GM08714 (cell line): Measurements from ENCODE around the gene CCDC102B.
"Not testable (repeated sequence)": the region's sequence is repeated elsewhere in the genome, so short reads cannot be mapped to it uniquely, and the experiment has no call there.

Experiments
- H3K4me3 ChIP-seq: fragments of 200-500 bp; sonication (Bioruptor generic); 2 replicates; pipeline ENCODE4 v1.5.1; 2014; ENCODE audit warnings: mild to moderate bottlenecking, low read length, inconsistent platforms
- ZNF274 ChIP-seq: IDR thresholded peaks from 2 replicates; pipeline ENCODE4 v1.6.1; 2012; ENCODE audit warnings: mild to moderate bottlenecking, low read depth, low read length

Gene CCDC102B

GRCh38 chr18:68797871-68798270, at the start of gene CCDC102B:
TSS of gene CCDC102B (plus strand) at chr18:68798080. CDS start at chr18:68836764, 38,684 bp downstream.
- no peak for TF ChIP-seq ZNF274

GRCh38 chr18:68757126-68757525, 40.8 kb upstream of the CCDC102B start:
- TF ChIP-seq ZNF274, result no peak
- no peak overlapping the region for H3K4me3 ChIP-seq

More at GRCh38 chr18:68797871-68798270, at the start of gene CCDC102B:
- no peak within 1 kb of the TSS for H3K4me3 ChIP-seq

DNA sequence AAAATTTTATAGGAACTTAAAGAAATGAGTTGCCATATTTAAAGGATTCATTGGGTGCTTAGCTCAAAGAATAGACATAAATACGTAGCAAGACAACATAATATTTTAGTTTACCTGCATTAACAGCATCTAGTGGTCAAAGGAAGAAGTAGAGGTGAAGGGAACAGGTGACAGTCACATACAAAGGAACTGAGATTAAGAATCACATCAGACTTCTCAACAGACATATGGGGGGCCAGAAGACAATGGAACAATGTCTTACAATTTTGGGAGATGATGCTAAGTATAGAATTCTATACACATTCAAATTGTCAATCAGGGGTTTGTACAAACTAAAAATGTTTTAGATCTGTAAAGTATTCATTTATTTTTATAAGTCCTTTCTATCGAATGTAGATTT, 38.6 kb upstream of the CCDC102B start:
- no peak overlapping the region for H3K4me3 ChIP-seq
- TF ChIP-seq ZNF274, result no peak

- TF ChIP-seq ZNF274, result no peak
Measured at GRCh38 chr18:68763083-68763482, 34.8 kb upstream of the CCDC102B start.

DNA sequence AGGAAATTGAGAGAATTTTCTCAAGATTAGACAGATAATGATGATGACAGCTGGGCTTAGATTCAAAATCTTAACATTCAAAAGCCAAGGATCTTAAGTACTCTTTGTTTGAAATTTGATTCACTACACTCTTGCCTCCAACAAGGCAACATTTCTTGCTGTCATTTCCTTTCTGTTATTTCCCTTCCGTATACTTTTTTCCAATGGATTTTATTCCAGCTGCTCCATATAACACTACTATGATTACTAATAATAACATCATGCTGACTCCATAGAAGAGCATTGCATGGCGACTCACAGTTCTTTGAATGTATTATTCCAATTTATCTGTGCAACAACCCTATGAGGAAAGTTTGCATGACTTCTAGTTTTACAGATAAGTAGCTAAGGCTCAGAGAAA, 33.9 kb upstream of the CCDC102B start:
- TF ChIP-seq ZNF274, result no peak
- no peak overlapping the region for H3K4me3 ChIP-seq

More at GRCh38 chr18:68763083-68763482, 34.8 kb upstream of the CCDC102B start:
- no peak overlapping the region for H3K4me3 ChIP-seq

DNA sequence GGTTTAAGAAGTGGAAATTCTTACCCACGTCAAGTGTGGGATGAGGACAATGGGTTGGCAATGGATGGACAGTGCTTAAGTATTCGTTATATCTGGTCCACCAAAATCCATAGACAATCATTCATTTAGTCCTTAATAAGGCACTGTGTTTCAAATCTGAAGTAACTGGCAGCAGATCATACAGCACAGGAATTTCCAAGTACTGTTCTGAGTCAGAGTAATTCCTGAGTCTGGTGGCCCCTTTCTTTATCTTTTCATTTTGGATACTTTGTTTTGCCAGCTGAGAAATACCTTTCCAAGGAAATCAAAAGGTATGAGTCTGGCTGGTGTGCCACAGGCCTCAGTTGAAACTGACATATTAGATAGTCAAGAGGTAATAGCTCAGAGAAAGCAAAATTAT, 31.4 kb upstream of the CCDC102B start:
- no peak overlapping the region for H3K4me3 ChIP-seq
- TF ChIP-seq ZNF274, result no peak

DNA sequence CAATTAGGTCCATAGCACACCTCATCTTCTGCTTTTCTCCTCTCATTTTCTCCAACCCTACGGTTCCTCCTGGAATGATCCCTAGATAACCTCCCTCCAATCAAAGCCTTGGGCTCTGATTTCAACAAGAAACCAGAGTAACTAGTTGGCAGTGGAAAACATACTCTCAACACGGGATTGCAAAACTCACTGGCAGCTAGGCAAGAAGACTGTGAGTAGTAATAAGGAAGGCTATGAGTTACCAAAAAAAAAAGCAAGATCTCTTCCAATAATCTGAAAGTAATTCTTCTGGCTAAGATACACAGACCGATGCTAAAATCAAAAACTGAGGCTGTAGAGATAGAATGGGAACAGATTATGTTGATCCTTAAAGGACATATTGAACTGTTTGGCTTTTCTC, 28.4 kb upstream of the CCDC102B start:
- no peak overlapping the region for H3K4me3 ChIP-seq
- no peak for TF ChIP-seq ZNF274

- H3K4me3 ChIP-seq, result no peak overlapping the region
- TF ChIP-seq ZNF274, result no peak
Measured at GRCh38 chr18:68772268-68772667, 25.6 kb upstream of the CCDC102B start.

- H3K4me3 ChIP-seq, result no peak overlapping the region
- no peak for TF ChIP-seq ZNF274
Measured at GRCh38 chr18:68778280-68778886, 19.5 kb upstream of the CCDC102B start.

GRCh38 chr18:68779169-68779568, 18.7 kb upstream of the CCDC102B start:
- TF ChIP-seq ZNF274, result no peak
- no peak overlapping the region for H3K4me3 ChIP-seq

DNA sequence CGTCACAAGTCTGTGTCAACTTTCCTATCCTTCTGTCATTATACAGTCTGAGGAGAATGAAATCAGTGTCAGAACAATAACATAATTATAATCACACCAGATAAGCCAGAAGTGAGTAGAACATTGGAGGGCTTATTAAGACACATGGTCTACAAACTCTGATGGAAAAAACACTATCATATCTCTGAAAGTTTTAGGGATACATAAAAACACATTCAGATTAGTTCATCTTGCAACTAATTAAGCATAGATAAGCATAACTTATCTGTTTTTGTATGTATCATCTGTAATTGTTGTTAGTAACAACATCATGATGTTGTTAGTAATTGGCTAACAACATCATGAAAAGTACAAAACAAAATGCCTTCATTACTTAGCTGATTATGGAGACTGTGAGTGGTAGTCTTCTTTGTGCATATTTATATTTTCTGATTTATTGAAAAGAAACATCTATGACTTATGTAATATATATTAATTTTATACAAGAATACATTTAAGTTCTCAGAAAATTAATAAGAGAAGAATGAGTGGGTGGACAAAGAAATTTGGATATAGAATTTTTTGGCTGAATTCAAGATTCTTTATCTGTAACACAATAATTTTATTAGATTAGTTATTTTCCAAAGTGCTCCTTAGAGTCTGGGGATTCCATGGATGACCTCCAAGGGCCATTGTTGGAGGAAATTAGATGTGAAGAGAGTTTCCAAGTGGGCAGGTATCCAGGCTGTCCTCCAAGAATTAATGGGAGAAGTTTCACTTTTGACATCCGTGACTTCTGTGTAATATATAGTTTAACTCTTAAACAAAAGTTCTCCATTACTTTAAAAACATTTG, 16.9 kb upstream of the CCDC102B start:
- TF ChIP-seq ZNF274, result no peak
- H3K4me3 ChIP-seq, result no peak overlapping the region

DNA sequence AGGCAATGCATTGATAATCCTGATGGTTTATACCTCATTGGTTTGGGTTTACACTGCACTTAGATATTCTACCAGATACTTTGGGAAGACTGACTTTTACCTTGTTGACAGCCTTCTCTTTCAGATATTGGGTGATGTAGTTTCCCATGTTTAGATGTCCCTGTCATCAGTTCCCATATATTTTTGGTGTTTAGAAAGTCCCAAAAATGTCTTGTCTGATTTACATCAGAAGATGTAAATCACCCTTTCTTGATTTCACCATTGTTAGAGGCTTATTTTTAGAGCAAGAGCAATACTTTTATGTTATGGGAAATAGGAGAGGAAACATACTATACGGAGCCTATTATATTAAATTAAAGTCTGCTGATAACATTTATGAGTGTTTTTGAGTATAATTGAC, 14.4 kb upstream of the CCDC102B start:
- no peak for TF ChIP-seq ZNF274
- H3K4me3 ChIP-seq, result no peak overlapping the region

- no peak for TF ChIP-seq ZNF274
Measured at GRCh38 chr18:68784071-68784470, 13.8 kb upstream of the CCDC102B start.

GRCh38 chr18:68790290-68790689, 7.6 kb upstream of the CCDC102B start:
- H3K4me3 ChIP-seq, result not testable (repeated sequence)

More at GRCh38 chr18:68784071-68784470, 13.8 kb upstream of the CCDC102B start:
- no peak overlapping the region for H3K4me3 ChIP-seq

GRCh38 chr18:68791801-68792200, 6.1 kb upstream of the CCDC102B start:
- no peak overlapping the region for H3K4me3 ChIP-seq
- TF ChIP-seq ZNF274, result no peak
